Astrocyte (in vitro differentiated cells and primary cell): ENCODE results near the gene NCK2. TPM values are rescaled to one million over a fixed set of nuclear protein-coding genes. Genes with fewer than 3 reads are reported as not detected.

Source experiments
- DNase-seq: peaks from one replicate; pipeline ENCODE4 v3.0.0-alpha.2; 2010; ENCODE audit warnings: low read depth
- FAIRE-seq: peaks from 2 replicates; lab custom pipeline; 2011; peaks lifted over from hg19 to GRCh38; lab: Jason Lieb, UNC
- H2AFZ ChIP-seq: 2 replicates; pipeline ENCODE4 v1.6.0; 2012; ENCODE audit warnings: low read depth, low read length, inconsistent platforms
- H3K27ac ChIP-seq: 2 replicates; pipeline ENCODE4 v1.5.1; 2011; ENCODE audit warnings: low read depth, low read length, inconsistent platforms
- H3K27me3 ChIP-seq: 2 replicates; pipeline ENCODE4 v1.6.0; 2011; ENCODE audit warnings: low read length, inconsistent platforms; ENCODE audit not compliant: insufficient read depth
- H3K36me3 ChIP-seq: 2 replicates; pipeline ENCODE4 v1.5.1; 2011; ENCODE audit warnings: low read length, inconsistent platforms; ENCODE audit not compliant: insufficient read depth
- H3K4me1 ChIP-seq: 2 replicates; pipeline ENCODE4 v1.5.1; 2011; ENCODE audit warnings: low read length, inconsistent platforms; ENCODE audit not compliant: insufficient read depth
- H3K4me2 ChIP-seq: 2 replicates; pipeline ENCODE4 v1.6.0; 2012; ENCODE audit warnings: low read length, inconsistent platforms
- H3K4me3 ChIP-seq: 2 replicates; pipeline ENCODE4 v1.5.1; 2011; ENCODE audit warnings: low read depth, mild to moderate bottlenecking, low read length, inconsistent platforms; ENCODE audit not compliant: insufficient read depth
- H3K79me2 ChIP-seq: 2 replicates; pipeline ENCODE4 v1.6.0; 2012; ENCODE audit warnings: mild to moderate bottlenecking, low read length, inconsistent platforms; ENCODE audit not compliant: insufficient read depth
- H3K9ac ChIP-seq: 2 replicates; pipeline ENCODE4 v1.6.0; 2012; ENCODE audit warnings: mild to moderate bottlenecking, low read length, inconsistent platforms
- H3K9me3 ChIP-seq: 2 replicates; pipeline ENCODE4 v1.5.1; 2012; ENCODE audit warnings: low read depth, mild to moderate bottlenecking, low read length, inconsistent platforms; ENCODE audit not compliant: insufficient read depth
- H4K20me1 ChIP-seq: 2 replicates; pipeline ENCODE4 v1.6.0; 2012; ENCODE audit warnings: low read length, inconsistent platforms; ENCODE audit not compliant: insufficient read depth
- H3K27ac Mint-ChIP-seq: one replicate; pipeline ENCODE4 v1.8.0; 2021; ENCODE audit warnings: mild to moderate bottlenecking, mixed read lengths; ENCODE audit not compliant: unreplicated experiment
- H3K27me3 Mint-ChIP-seq: one replicate; pipeline ENCODE4 v1.8.0; 2021; ENCODE audit warnings: low read depth, mixed read lengths; ENCODE audit not compliant: unreplicated experiment
- H3K36me3 Mint-ChIP-seq: one replicate; pipeline ENCODE4 v1.8.0; 2021; ENCODE audit warnings: low read depth, mixed read lengths; ENCODE audit not compliant: unreplicated experiment
- H3K4me1 Mint-ChIP-seq: one replicate; pipeline ENCODE4 v1.8.0; 2021; ENCODE audit warnings: low read depth, mixed read lengths; ENCODE audit not compliant: unreplicated experiment
- H3K4me3 Mint-ChIP-seq: one replicate; pipeline ENCODE4 v1.8.0; 2021; ENCODE audit warnings: mild to moderate bottlenecking, moderate library complexity, mixed read lengths; ENCODE audit not compliant: unreplicated experiment
- H3K9me3 Mint-ChIP-seq: one replicate; pipeline ENCODE4 v1.8.0; 2021; ENCODE audit warnings: mild to moderate bottlenecking, mixed read lengths; ENCODE audit not compliant: unreplicated experiment
- EZH2 ChIP-seq: IDR thresholded peaks from 2 replicates; pipeline ENCODE4 v1.6.1; 2012; ENCODE audit warnings: mild to moderate bottlenecking, low read length, inconsistent platforms; ENCODE audit not compliant: insufficient read depth
- total RNA-seq: library from RNA; stranded (reverse); gene quantifications from 2 replicates; pipeline ENCODE4 v1.2.1, GENCODE V29; 2021
- TF ChIP-seq, protein P1 (sequence below): IDR thresholded peaks from 2 replicates; pipeline ENCODE4 v1.5.1; 2011; ENCODE audit warnings: low read depth, mild to moderate bottlenecking, inconsistent platforms, low read length, moderate library complexity; ENCODE audit not compliant: insufficient read depth

NCK2 gene
- total RNA-seq, 1 donor from 2014 or later, result 61.6 TPM

DNA sequence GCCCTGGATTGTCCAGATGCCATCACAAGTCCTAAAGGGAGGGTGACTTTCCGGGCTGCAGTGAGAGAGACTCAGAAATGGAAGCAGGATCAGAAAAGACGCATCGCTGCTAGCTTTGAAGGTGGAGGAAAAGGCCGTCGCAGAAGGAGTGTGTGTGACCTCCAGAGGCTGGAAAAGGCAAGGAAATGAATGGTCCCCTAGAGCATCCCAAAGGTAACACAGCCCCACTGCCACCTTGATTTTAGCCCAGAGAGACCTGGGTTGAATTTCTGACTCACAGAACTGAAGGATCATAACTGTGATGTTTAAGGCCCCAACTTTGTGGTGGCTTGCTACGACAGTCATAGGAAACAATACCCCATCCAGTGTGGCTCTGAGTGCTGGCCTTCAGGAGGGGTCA, 8.6 kb upstream of the NCK2 start:
- Mint-ChIP-seq H3K9me3 (no peaks in the 10 kb centered on the region), H3K27ac (no peak overlapping the region), H3K4me1 (peaks cover 37% of the 10 kb centered on the region), H3K4me3 (no peak overlapping the region), H3K36me3 (peaks cover 2% of the 10 kb centered on the region), H3K27me3 (no peaks in the 10 kb centered on the region)
- Histone ChIP-seq H3K79me2 (no peaks in the 10 kb centered on the region), H2AFZ (no peak overlapping the region), H4K20me1 (no peaks in the 10 kb centered on the region), H3K27ac (no peak overlapping the region), H3K4me1 (peaks cover 18% of the 10 kb centered on the region), H3K27me3 (no peaks in the 10 kb centered on the region), H3K9me3 (no peaks in the 10 kb centered on the region), H3K36me3 (no peaks in the 10 kb centered on the region), H3K4me3 (no peak overlapping the region), H3K9ac (no peak overlapping the region), H3K4me2 (no peak overlapping the region)
- FAIRE-seq (no peak), DNase-seq (no peak)
- TF ChIP-seq, protein P1, sequence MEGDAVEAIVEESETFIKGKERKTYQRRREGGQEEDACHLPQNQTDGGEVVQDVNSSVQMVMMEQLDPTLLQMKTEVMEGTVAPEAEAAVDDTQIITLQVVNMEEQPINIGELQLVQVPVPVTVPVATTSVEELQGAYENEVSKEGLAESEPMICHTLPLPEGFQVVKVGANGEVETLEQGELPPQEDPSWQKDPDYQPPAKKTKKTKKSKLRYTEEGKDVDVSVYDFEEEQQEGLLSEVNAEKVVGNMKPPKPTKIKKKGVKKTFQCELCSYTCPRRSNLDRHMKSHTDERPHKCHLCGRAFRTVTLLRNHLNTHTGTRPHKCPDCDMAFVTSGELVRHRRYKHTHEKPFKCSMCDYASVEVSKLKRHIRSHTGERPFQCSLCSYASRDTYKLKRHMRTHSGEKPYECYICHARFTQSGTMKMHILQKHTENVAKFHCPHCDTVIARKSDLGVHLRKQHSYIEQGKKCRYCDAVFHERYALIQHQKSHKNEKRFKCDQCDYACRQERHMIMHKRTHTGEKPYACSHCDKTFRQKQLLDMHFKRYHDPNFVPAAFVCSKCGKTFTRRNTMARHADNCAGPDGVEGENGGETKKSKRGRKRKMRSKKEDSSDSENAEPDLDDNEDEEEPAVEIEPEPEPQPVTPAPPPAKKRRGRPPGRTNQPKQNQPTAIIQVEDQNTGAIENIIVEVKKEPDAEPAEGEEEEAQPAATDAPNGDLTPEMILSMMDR, result no peak
- TF ChIP-seq EZH2, result no peak

DNA sequence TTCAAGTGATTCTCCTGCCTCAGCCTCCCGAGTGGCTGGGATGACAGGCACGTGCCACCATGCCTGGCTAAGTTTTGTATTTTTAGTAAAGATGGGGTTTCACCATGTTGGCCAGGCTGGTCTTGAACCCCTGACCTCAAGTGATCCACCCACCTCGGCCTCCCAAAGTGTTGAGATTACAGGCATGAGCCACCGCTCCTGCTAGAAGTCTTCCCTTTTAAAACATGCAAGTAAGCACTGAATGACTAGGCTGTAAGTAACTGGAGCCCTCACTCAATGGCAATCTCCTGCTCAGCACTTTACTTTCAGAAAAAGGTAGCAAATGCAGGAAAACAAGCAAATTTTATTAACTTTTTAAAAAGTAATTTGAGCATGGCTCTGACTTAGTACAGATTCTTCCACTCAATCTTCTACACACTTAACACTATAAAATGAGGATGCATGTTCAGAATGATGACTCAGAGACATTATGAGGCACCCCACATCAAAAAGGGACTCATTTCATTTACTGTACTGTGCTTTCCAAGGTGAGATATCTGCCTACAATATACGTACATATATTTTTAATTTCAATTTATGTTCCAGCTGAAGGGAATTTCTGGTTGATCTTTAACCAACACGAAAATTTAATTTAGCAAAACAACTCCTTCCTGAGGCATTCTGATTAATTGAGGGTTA, 6.6 kb upstream of the NCK2 start:
- Mint-ChIP-seq H3K36me3 (no peaks in the 10 kb centered on the region), H3K27ac (no peak overlapping the region), H3K4me1 (peaks cover 26% of the 10 kb centered on the region), H3K4me3 (no peak overlapping the region), H3K9me3 (peaks cover 2% of the 10 kb centered on the region), H3K27me3 (no peaks in the 10 kb centered on the region)
- TF ChIP-seq, protein P1, result no peak
- no peak for TF ChIP-seq EZH2
- H4K20me1 ChIP-seq, result no peaks in the 10 kb centered on the region
- no peak overlapping the region for H3K9ac ChIP-seq
- no peak overlapping the region for H2AFZ ChIP-seq
- FAIRE-seq (no peak), DNase-seq (no peak)
- no peaks in the 10 kb centered on the region for H3K27me3 ChIP-seq
- no peak overlapping the region for H3K27ac ChIP-seq
- H3K36me3 ChIP-seq, result no peaks in the 10 kb centered on the region
- peaks cover 18% of the 10 kb centered on the region for H3K4me1 ChIP-seq
- no peak overlapping the region for H3K4me2 ChIP-seq
- no peaks in the 10 kb centered on the region for H3K79me2 ChIP-seq
- no peaks in the 10 kb centered on the region for H3K9me3 ChIP-seq
- no peak overlapping the region for H3K4me3 ChIP-seq

DNA sequence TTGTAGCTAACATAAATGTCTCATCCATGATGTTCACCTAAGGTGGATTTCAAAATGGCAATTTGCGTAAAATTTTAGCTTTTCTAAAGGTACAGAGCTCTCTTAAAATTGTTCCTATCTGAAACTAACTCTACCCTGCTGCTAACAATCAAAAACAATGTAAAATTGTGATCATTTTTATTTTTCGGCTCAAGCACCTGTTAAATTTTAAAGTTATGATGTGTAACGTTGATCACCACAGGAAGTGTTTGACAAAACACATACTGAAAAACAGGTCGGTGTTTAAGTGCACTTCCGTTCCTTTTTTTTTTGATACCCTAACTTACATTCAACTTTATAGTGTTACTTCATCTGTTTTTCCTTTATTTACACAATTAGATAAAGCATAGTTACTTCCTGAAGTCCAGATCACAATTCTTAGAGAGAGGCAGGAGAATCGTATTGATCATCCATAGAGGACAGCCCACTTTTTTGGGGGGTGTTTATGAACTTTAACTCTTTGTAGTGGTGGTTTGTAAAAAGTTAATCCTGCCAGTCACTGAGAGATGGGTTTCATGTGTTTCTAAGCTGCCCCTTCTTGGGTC, 6.0 kb upstream of the NCK2 start:
- Mint-ChIP-seq H3K4me1 (peaks cover 21% of the 10 kb centered on the region), H3K27ac (no peak overlapping the region), H3K27me3 (no peaks in the 10 kb centered on the region), H3K4me3 (no peak overlapping the region), H3K36me3 (no peaks in the 10 kb centered on the region), H3K9me3 (peaks cover 2% of the 10 kb centered on the region)
- Histone ChIP-seq H2AFZ (no peak overlapping the region), H3K4me3 (no peak overlapping the region), H3K36me3 (no peaks in the 10 kb centered on the region), H4K20me1 (no peaks in the 10 kb centered on the region), H3K79me2 (no peaks in the 10 kb centered on the region), H3K9ac (no peak overlapping the region), H3K9me3 (no peaks in the 10 kb centered on the region), H3K4me2 (no peak overlapping the region), H3K27me3 (no peaks in the 10 kb centered on the region), H3K27ac (no peak overlapping the region), H3K4me1 (peaks cover 18% of the 10 kb centered on the region)
- no peak for FAIRE-seq
- DNase-seq, result no peak
- TF ChIP-seq, protein P1, result no peak
- TF ChIP-seq EZH2, result no peak
